Measurements from ENCODE around the gene NKAP. TPM values are rescaled to one million over a fixed set of nuclear protein-coding genes. Genes with fewer than 3 reads are reported as not detected.
A peak's percentile ranks its signal among the peaks of the same experiment; 100 is the strongest.

The NKAP gene
- total and polyA plus RNA-seq, 2 of the 8 experiments (the other 6 are each of a cell fraction or from before 2014, with no cell fraction given): 2.8 to 7.1 TPM

DNA sequence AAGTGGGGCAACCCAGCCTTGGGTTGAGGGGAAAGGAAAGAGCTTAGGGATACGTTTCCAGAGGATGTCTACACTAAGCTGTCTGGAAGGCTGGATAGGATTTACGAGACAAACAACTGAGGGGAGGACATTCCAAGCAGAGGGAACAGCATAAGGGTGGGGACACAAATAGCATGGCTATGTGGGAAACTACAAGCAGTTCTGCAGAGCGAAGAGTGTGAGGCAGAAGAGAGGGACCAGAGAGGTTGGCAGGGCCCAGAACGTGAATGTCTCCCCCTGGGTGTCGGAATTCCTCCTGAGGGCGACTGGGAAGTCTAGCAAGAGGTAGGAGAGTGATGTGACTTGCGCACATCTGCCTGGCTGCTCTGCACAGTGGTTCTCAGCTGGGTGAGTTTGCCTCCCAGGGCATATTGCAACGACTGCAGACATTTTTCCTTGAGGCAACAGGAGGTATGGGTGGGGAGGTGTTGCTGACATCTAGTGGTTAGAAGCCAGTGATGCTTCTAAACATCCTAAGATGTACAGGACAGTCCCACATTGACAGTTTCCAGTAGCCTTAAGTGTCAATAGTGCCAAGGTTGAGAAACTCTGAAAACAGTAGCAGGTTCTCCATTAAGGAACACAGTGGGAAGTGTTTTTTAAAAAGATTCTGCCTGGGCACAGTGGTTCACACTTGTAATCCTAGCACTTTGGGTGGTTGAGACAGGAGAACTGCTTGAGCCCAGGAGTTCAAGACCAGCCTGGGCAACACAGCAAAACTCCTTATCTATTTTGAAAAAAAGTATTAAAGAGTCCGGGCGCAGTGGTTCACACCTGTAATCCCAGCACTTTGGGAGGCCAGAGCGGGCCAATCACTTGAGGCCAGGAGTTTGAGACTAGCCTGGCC, 62.8 kb downstream of the NKAP start (continued):
- TF ChIP-seq RAD21 (IDR thresholded peaks at IDR 0.05 in 1 of 2, conservative IDR thresholded peaks at IDR 0.05 in 1 of 2; ENCODE audit: low read depth in 2 of 2, low read length in 2 of 2) (peak; percentile 50 to 61), EZH2 (IDR thresholded peaks at IDR 0.05; ENCODE audit: low read depth, low read length, severe bottlenecking) (no peak), JUND (IDR thresholded peaks at IDR 0.05; ENCODE audit: low read length) (no peak), SIN3A (conservative IDR thresholded peaks at IDR 0.05 in 1 of 2, IDR thresholded peaks at IDR 0.05 in 1 of 2; ENCODE audit: low read depth in 1 of 2, low read length in 2 of 2) (no peak)
- TF ChIP-seq, protein P1, sequence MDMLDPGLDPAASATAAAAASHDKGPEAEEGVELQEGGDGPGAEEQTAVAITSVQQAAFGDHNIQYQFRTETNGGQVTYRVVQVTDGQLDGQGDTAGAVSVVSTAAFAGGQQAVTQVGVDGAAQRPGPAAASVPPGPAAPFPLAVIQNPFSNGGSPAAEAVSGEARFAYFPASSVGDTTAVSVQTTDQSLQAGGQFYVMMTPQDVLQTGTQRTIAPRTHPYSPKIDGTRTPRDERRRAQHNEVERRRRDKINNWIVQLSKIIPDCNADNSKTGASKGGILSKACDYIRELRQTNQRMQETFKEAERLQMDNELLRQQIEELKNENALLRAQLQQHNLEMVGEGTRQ (IDR thresholded peaks at IDR 0.05; ENCODE audit: low read length): no peak

Measured in H1 (cell line).